T-helper 2 cell treated with Interferon-gamma antibody and Interleukin-4, amounts not matched to agents 5 μg/mL and 100 μg/mL, for 36 hours (primary cell): ENCODE results near the gene SSNA1.

Experiments
- DNase-seq: peaks from one replicate; pipeline ENCODE4 v3.0.0; 2021; ENCODE audit warnings: low spot score
- H3K27ac Mint-ChIP-seq: one replicate; pipeline ENCODE4 v1.8.0; 2021; ENCODE audit warnings: mild to moderate bottlenecking, mixed read lengths
- H3K27me3 Mint-ChIP-seq: one replicate; pipeline ENCODE4 v1.8.0; 2021; ENCODE audit warnings: low read depth, mixed read lengths
- H3K36me3 Mint-ChIP-seq: one replicate; pipeline ENCODE4 v1.8.0; 2021; ENCODE audit warnings: low read depth, mixed read lengths
- H3K4me1 Mint-ChIP-seq: one replicate; pipeline ENCODE4 v1.8.0; 2021; ENCODE audit warnings: low read depth, mixed read lengths
- H3K4me3 Mint-ChIP-seq: one replicate; pipeline ENCODE4 v1.8.0; 2022; ENCODE audit warnings: mild to moderate bottlenecking, moderate library complexity, mixed read lengths
- H3K9me3 Mint-ChIP-seq: one replicate; pipeline ENCODE4 v1.8.0; 2021; ENCODE audit warnings: mixed read lengths

The SSNA1 gene

DNA sequence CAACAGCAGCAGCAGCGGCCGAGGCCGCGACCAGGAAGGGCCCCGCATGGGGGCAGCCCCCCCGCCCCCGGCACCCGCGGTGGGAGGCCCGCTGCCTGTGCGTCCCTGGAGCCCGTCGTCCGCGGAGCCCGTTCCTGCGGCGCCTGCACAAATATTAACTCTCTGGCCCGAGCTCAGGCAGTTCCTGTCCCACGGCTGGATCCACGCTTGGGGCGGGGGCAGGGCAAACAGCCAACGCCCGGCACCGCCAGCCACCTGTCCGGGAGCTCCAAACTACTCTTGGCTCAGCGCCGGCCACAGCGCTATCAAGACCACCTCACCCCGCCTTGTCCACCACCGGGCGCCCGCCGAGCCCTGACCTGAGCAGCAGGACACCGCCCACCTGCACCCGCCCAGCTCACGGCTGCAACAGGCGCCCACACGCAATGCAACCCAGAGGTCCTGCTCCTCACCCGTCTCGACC, 18.5 kb upstream of the SSNA1 start, which contains the start of gene LRRC26:
TSS of gene LRRC26 (minus strand) at position 156 of the 463 bp plus-strand sequence. CDS start at position 48, 108 bp downstream.
- Mint-ChIP-seq H3K4me1 (no peaks in the 10 kb centered on the region), H3K27ac (no peak within 1 kb of the TSS), H3K36me3 (no peaks in the 10 kb centered on the region), H3K4me3 (peak within 1 kb of the TSS; percentile 66), H3K27me3 (peaks cover 31% of the 10 kb centered on the region), H3K9me3 (no peaks in the 10 kb centered on the region)
- DNase-seq, result no peak

DNA sequence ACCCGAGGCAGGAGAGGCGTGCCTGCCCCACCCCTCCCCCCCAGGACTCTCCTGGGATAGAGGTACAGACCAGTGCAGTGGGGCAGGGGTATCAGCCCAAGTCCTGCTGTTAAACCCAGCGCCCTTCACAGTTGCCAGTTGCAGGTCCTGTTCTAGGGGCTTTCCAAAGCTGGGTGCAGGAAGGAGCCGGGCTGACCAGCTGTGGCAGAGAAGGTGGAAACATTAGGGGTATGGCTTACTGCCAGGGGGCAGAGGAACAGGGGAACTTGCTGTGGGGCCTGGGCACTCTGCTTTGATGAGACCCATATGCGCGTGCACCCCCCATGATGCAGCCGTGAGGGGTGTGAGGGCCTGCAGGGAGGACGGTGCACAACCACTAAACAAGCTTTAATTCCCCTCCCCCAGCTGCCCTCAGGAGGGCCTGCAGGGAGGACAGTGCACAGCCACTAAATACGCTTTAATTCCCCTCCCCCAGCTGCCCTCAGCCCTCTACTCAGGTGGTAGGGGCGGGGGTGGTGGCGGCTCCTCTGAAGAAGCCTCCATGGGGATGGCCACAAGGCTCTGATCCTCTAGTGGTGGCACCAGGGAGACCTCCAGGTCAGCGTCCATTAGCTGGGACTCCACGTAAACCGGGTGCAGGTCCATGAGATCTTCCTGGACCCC, 17.9 kb upstream of the SSNA1 start:
- H3K27ac Mint-ChIP-seq, result no peak overlapping the region

DNA sequence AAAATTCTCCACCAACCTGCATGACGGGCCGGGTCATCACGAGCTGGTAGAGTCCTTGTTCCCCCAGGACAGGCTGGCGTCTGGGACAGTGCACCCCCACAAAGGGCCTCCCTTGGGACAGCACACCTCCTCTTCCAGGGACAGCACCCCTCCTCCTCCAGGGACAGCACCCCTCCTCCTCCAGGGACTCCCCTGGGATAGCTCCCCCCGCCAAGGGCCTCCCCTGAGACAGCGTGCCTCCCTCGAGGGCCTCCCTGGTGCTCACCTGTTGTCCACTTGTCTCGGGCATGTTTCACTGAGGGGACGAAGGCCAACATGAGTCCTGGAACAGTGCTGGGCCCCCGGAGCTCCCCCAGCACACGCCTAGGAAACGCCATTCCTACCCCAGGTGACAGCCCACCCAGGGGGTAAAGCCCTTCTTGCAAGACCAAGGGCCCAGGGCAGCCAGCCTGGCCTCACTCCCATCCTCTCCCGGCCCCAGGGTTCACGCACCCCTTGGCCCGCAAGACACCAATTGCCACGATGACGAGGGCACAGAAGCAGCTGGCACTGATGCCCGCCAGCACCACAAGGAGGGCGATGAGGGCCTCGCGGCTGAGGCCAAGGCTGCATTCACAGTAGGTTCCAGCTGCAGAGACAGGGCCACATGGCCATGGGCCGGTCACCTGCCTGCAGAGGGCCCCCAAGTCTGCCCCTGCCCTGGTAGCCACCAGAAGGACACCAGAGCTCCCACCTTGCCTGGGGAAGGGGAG, 17.2 kb upstream of the SSNA1 start:
- Mint-ChIP-seq H3K27me3 (peaks cover 31% of the 10 kb centered on the region), H3K4me3 (no peak overlapping the region), H3K9me3 (no peaks in the 10 kb centered on the region), H3K36me3 (no peaks in the 10 kb centered on the region), H3K4me1 (no peaks in the 10 kb centered on the region), H3K27ac (no peak overlapping the region)
- no peak for DNase-seq

More for the DNA sequence above, 17.9 kb upstream of the SSNA1 start:
- no peaks in the 10 kb centered on the region for H3K9me3 Mint-ChIP-seq
- no peaks in the 10 kb centered on the region for H3K36me3 Mint-ChIP-seq
- H3K4me3 Mint-ChIP-seq, result no peak overlapping the region
- H3K4me1 Mint-ChIP-seq, result no peaks in the 10 kb centered on the region
- peaks cover 31% of the 10 kb centered on the region for H3K27me3 Mint-ChIP-seq
- no peak for DNase-seq

DNA sequence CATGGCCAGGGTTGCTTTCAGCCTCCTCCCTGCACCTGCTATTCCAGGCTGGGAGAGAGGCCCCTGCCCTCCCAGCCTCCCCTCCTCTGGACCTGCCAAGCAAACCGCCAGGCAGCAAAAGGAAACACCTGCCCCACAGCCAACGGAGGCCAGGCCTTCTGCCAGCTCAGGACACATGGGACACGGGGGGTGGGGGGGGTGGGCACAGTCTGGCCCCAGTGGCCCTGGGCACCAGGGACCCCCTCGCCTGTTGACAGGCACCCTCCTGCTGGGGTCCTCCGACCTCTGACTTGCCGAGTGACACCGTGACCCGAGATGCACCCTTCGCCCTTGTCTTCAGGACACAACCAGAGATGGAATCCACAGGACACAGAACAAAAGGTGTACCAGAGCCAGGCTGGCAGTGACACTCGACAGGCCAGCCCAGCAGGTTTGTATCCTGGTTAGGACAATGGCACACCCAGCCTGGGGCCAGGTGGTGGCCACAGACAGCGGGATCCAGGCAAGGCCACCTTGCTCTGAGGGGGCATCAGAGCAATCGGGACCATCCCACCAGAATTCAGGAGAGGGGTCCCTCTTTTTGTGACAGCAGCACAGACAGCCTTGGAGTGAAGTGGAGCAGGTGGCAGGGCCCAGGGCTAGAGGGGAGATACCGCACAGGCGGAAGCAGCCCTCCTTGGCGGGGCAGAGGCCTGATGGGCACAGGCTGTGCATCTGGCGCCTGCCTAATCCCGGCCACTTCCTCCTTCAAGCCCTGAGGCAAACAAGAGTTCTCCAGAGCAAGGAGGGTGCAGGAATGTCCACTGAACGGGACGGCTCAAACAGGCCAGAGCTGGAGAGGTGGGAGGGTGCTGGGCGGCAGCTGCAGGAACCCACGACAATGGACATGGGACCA, 15.3 kb upstream of the SSNA1 start:
- H3K4me1 Mint-ChIP-seq, result no peaks in the 10 kb centered on the region
- H3K27me3 Mint-ChIP-seq, result peaks cover 24% of the 10 kb centered on the region

DNA sequence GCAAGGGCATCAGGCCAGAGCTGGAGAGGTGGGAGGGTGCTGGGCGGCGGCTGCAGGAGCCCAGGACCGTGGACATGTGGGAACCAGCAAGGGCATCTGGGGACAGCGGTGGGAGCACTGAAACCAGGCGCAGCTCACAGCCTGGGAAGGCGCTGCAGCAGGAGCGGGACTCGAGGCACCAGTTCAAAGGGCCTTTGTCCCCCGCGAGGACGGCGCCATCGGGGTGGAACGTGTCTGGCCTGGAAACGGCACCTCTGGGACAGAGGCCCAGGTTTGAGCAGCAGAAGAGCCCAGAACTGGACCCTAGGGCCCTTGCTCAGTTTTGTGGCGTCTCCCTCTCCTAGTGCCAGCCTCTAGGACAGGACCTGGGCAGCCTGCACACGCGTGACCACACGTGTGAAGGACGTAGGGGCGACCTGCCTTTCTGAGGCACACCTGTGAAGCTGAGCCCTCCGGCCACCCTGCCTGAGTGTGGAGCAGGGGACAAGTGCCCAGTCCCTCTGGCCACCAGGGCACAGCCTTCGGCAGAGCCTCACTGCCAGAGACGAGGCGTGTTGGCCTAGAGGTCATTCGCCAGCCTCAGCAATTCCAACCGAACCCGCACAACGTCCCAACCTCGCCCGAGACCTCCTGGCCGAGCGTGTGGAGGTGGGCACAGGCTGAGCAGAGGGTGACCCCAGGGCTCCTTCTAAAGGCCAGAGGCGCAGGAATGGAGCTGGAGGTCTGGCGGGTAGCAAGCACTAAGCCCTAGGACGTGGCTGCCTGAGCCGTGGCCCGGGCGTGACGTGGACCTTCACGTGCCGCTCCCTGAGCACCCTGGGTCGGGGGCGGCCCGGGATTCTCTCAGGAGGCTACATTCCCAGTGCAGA, 14.4 kb upstream of the SSNA1 start:
- no peak for DNase-seq
- Mint-ChIP-seq H3K36me3 (peaks cover 4% of the 10 kb centered on the region), H3K9me3 (no peaks in the 10 kb centered on the region), H3K27ac (no peak overlapping the region), H3K4me3 (no peak overlapping the region), H3K27me3 (peaks cover 22% of the 10 kb centered on the region), H3K4me1 (no peaks in the 10 kb centered on the region)

More for the DNA sequence above, 15.3 kb upstream of the SSNA1 start:
- H3K4me3 Mint-ChIP-seq, result no peak overlapping the region
- H3K27ac Mint-ChIP-seq, result no peak overlapping the region
- peaks cover 4% of the 10 kb centered on the region for H3K36me3 Mint-ChIP-seq
- H3K9me3 Mint-ChIP-seq, result no peaks in the 10 kb centered on the region
- DNase-seq, result no peak

DNA sequence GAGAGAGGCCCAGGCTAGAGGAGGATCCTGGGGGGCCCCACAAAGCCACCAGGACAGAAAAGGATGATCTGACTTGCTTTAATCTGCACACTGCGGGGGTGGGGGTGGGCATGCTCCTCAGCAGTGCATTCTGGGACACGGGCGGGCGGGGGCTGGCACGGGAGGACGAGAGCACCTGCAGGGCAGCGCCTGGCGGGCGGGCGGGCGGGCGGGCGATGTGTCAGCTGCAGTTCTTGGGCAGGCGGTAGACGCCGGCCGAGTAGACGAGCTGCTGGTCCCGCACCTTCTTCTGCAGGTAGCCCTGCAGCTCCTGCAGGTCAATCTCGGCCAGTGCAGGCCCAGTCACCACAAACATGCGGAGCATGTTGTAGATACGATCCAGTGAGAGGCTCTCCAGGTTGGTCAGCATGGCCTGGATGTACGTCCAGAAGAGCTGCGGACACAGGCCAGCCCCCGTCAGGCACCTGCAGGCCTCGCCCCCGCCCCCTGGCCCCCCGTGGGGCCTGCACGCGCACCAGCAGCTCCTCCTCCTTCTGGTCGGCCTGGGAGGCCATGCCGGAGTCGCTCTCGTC, 13.7 kb upstream of the SSNA1 start:
- H3K4me3 Mint-ChIP-seq, result no peak overlapping the region

DNA sequence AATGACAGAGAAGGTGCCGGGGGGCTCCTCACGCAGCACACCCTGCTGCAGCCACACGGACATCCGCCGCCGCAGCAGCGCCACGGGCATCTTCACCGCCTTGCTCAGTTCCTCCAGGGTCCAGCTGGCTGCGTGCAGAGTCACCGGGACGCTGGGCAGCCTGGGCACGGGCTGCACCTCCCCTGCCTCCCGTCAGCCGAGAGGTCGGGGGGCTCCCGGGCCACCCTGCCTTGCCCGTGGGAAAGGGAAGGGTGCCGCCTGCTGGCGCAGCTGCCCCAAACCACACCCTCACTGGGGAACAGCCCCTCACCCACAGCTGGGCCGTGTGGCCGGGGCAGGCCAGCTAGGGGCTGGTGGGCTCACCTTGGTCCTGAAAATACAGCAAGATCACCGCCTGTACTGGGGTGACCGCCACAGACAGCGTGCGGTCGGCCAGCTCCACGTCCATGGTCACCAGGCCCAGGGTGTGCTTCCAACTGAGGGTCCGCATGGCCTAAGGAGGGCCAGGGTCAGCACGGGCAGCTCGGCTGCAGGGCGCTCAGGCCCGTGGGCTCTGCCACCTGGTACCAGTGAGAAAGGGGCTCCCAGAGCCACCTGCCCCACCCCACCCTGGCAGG, 13.0 kb upstream of the SSNA1 start:
- Mint-ChIP-seq H3K4me3 (no peak overlapping the region), H3K27me3 (peaks cover 17% of the 10 kb centered on the region), H3K36me3 (peaks cover 4% of the 10 kb centered on the region), H3K27ac (no peak overlapping the region), H3K9me3 (no peaks in the 10 kb centered on the region), H3K4me1 (no peaks in the 10 kb centered on the region)
- DNase-seq, result no peak

More for the DNA sequence above, 13.7 kb upstream of the SSNA1 start:
- Mint-ChIP-seq H3K27ac (no peak overlapping the region), H3K27me3 (peaks cover 22% of the 10 kb centered on the region), H3K36me3 (peaks cover 4% of the 10 kb centered on the region), H3K4me1 (no peaks in the 10 kb centered on the region), H3K9me3 (no peaks in the 10 kb centered on the region)
- DNase-seq, result no peak

DNA sequence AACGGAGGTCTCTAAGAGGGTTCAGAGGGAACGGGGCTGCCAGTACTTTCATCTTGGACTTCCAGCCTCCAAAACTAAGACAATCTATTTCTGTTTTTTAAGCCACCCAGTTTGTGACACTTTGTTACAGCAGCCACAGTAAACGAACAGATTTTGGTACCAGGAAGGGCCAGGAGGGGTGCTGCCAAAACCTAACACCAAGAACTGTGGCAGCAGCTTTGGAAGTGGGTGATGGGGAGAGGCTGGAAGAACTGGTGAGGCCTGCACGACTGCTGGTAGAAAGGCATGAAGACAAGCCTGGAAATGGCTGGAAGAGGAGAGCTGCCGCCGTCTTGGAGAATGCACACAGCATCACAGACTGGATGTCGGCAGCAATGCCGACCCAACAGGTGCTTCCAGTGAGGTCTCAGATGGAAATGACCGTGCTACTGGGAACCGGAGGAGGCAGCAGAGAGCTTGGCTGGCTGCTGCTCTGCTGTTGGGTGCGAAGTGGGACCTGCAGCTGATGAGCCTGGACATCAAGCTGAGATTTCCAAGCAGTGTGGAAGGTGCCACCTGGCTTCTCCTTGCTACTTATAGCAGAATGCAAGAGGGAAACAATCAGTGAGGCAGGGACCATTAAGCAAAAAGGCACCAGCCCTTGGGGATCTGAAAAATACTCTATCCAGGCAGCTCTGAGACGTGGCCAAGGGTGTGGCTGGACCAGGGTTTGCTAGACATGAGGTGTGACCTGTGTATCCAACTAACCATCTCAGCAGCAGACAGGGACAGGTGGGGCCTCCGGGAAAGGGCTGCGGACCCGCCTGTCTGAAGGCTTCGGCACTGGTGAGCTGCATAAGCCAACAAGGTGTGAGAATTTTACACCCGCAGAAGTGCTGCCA, 11.9 kb upstream of the SSNA1 start:
- H3K27me3 Mint-ChIP-seq, result peaks cover 9% of the 10 kb centered on the region
- H3K4me3 Mint-ChIP-seq, result no peak overlapping the region
- H3K27ac Mint-ChIP-seq, result no peak overlapping the region
- peaks cover 4% of the 10 kb centered on the region for H3K36me3 Mint-ChIP-seq
- DNase-seq, result no peak
- H3K4me1 Mint-ChIP-seq, result no peaks in the 10 kb centered on the region
- no peaks in the 10 kb centered on the region for H3K9me3 Mint-ChIP-seq

DNA sequence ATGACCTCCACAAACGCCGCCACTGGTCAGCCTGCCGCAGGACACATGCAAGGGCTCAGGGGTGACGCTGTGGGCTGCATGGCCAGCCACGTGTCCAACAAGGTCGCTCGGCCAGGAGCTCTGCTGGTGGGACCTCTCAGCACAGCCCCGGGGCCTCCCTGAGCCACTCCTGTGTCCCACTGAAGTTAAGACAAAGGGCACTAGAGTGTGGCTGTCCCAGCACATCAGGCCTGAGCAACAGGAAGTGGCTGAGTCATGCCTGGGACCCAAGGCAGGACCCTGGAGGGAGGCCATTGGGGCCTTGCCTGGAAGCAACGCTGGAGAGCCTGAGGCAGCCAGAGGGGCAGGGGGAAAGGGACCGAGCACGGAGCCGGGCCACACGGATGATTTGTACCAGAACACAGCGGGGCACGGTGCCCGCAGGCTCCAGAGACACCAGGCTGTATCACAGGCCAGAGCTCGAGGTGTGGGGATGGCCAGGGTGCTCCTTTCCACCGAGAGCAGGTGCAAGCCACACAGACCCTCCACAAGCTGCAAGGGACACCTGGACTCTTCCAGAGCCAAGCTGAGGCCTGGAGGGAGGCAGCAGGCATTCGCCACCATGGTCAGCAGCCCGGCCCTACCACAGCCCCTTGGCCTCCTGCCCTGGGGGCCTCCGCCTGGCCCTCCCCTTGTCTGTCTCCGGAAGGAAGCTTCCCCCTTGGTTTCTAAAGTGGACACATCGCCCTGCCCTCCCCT, 10.1 kb upstream of the SSNA1 start:
- H3K4me3 Mint-ChIP-seq, result no peak overlapping the region
- H3K27me3 Mint-ChIP-seq, result peaks cover 2% of the 10 kb centered on the region
- no peak for DNase-seq
- no peaks in the 10 kb centered on the region for H3K4me1 Mint-ChIP-seq
- no peaks in the 10 kb centered on the region for H3K9me3 Mint-ChIP-seq
- no peak overlapping the region for H3K27ac Mint-ChIP-seq
- H3K36me3 Mint-ChIP-seq, result peaks cover 12% of the 10 kb centered on the region

DNA sequence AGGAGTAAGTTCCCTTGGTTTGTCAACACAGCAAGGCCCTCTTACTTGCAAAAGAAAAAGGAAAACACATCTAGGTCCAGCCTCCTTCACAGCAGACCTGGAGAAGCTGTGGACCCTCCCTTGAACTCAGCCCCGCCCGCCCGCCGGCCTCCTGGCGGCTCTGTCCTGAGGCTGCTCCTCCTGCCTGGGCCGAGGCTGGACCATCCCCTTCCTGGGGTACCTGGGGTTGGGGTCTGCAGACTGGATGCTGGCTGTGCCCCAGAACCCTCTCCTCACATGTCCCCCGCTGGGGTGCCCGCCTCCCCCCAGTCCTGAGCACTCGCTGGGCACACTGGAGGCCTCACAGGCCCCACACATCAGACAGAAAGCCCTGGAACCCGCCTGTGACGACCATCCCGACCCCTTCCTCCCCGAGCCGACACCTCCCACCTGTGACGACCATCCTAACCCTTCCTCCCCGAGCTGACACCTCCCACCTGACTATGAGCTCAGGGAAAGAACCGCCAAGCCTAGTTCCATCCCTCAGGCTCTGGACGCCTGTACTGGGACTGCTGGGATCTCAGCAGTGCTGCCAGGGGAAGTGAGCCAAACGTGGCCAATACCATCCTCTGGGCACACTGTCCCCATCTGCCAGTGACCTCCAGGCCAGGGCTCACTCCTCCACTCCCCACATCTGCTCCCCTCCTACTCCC, 9.4 kb upstream of the SSNA1 start:
- H3K27me3 Mint-ChIP-seq, result no peaks in the 10 kb centered on the region
- peaks cover 16% of the 10 kb centered on the region for H3K36me3 Mint-ChIP-seq
- no peaks in the 10 kb centered on the region for H3K9me3 Mint-ChIP-seq
- DNase-seq, result no peak
- H3K4me1 Mint-ChIP-seq, result no peaks in the 10 kb centered on the region
- no peak overlapping the region for H3K4me3 Mint-ChIP-seq
- no peak overlapping the region for H3K27ac Mint-ChIP-seq

DNA sequence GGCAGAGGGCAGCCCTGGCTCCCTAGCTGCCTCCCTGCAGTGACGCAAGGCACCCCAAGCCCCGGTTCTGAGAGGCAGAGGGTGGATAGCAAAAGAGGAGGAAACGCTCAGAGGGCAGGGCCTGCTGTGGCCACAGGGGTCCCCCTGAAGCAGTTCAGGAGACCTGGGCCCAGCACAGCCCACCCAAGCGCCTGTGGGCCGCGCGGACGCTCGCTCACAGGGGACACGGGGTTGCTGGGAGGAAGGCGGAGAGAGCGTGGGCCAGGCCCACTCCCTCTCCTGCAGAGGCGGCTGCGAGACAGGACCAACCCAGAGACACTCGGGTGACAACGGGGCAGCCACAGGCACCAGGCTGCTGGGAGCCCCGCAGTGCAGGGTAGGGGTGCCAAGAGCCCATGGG, 8.7 kb upstream of the SSNA1 start:
- H3K27ac Mint-ChIP-seq, result no peak overlapping the region
- H3K4me3 Mint-ChIP-seq, result no peak overlapping the region
- H3K9me3 Mint-ChIP-seq, result no peaks in the 10 kb centered on the region
- no peak for DNase-seq
- H3K27me3 Mint-ChIP-seq, result no peaks in the 10 kb centered on the region
- peaks cover 21% of the 10 kb centered on the region for H3K36me3 Mint-ChIP-seq
- H3K4me1 Mint-ChIP-seq, result no peaks in the 10 kb centered on the region
